ENCODE measurements around the gene LAIR2. TPM values are rescaled to one million over a fixed set of nuclear protein-coding genes. Genes with fewer than 3 reads are reported as not detected.
"Not testable (repeated sequence)": the region's sequence is repeated elsewhere in the genome, so short reads cannot be mapped to it uniquely, and the experiment has no call there.

The LAIR2 gene
- total and polyA plus RNA-seq, 2 donors (not counting 1 experiment from before 2014, with no cell fraction given): not detected

DNA sequence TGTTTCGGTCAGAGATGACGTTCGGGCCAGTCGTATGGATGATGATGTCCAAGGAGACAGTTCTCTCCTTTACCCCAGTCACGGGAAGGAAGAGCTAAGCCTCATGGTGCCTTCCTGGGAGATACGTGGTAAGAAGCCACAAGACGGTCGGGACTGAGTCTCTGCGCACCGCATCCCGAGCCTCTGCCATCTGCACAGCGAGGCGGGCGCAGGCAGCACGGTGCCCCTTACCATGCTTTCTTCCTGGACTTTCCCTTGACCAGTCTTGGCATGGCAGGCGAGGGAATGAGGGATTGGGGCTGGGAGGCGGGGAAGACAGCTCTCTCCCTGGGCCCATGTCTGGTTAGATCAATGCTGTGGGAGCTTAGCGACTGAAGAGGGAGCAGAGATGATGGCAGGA is 10.1 kb upstream of the LAIR2 start:
- Histone ChIP-seq H4K20me1 (ENCODE audit: control insufficient read depth, extremely low read depth, insufficient read depth, low read length) (no peaks in the 10 kb centered on the region), H3K27ac (ENCODE audit: insufficient read depth, low read length) (no peak overlapping the region), H2AFZ (ENCODE audit: low read length) (no peak overlapping the region), H3K4me2 (ENCODE audit: extremely low read depth, insufficient read depth, low read length) (no peak overlapping the region), H3K36me3 (ENCODE audit: control insufficient read depth, insufficient read depth, low read length) (no peaks in the 10 kb centered on the region), H3K9ac (ENCODE audit: insufficient read depth, low read length) (no peak overlapping the region), H3K4me3 (replicated peaks in 1 of 4; ENCODE audit: control extremely low read depth in 1 of 4, insufficient read depth in 1 of 4, low read depth in 3 of 4, low read length in 4 of 4) (no peak overlapping the region), H3K27me3 (ENCODE audit: control insufficient read depth, insufficient read depth, low read length) (no peaks in the 10 kb centered on the region), H3K79me2 (ENCODE audit: control insufficient read depth, insufficient read depth, low read length) (no peaks in the 10 kb centered on the region), H3K9me3 (ENCODE audit: control insufficient read depth, insufficient read depth, low read depth, low read length) (no peaks in the 10 kb centered on the region), H3K4me1 (ENCODE audit: control insufficient read depth, extremely low read depth, insufficient read depth, low read length) (no peaks in the 10 kb centered on the region)
- no peak for DNase-seq (ENCODE audit: low read depth in 2 of 2)
- TF ChIP-seq, protein P1, sequence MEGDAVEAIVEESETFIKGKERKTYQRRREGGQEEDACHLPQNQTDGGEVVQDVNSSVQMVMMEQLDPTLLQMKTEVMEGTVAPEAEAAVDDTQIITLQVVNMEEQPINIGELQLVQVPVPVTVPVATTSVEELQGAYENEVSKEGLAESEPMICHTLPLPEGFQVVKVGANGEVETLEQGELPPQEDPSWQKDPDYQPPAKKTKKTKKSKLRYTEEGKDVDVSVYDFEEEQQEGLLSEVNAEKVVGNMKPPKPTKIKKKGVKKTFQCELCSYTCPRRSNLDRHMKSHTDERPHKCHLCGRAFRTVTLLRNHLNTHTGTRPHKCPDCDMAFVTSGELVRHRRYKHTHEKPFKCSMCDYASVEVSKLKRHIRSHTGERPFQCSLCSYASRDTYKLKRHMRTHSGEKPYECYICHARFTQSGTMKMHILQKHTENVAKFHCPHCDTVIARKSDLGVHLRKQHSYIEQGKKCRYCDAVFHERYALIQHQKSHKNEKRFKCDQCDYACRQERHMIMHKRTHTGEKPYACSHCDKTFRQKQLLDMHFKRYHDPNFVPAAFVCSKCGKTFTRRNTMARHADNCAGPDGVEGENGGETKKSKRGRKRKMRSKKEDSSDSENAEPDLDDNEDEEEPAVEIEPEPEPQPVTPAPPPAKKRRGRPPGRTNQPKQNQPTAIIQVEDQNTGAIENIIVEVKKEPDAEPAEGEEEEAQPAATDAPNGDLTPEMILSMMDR (conservative IDR thresholded peaks at IDR 0.05 in 1 of 2, IDR thresholded peaks at IDR 0.05 in 1 of 2; ENCODE audit: low read depth in 1 of 2, low read length in 2 of 2): no peak
- TF ChIP-seq EZH2 (IDR thresholded peaks at IDR 0.05; ENCODE audit: low read length, missing control alignments): no peak

DNA sequence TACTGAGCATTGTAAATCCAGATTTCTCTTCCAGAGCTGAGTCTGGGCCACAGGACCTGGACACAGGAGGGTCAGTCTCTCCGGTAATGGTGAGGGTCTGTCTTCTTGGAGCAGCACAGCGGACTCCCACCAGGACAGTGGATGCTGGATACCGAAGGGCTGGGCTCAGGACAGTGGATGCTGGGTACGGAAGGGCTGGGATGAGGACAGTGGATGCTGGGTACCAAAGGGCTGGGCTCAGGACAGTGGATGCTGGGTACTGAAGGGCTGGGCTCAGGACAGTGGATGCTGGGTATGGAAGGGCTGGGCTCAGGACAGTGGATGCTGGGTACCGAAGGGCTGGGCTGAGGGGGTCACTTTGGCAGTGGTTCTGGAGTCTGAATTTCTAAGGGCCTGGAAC is 9.6 kb upstream of the LAIR2 start:
- DNase-seq (ENCODE audit: low read depth in 2 of 2); H2AFZ ChIP-seq (ENCODE audit: low read length); H3K9ac ChIP-seq (ENCODE audit: insufficient read depth, low read length); H3K79me2 ChIP-seq (ENCODE audit: control insufficient read depth, insufficient read depth, low read length); H3K27ac ChIP-seq (ENCODE audit: insufficient read depth, low read length); H3K27me3 ChIP-seq (ENCODE audit: control insufficient read depth, insufficient read depth, low read length); H3K4me1 ChIP-seq (ENCODE audit: control insufficient read depth, extremely low read depth, insufficient read depth, low read length); H3K4me3 ChIP-seq (replicated peaks in 1 of 4; ENCODE audit: control extremely low read depth in 1 of 4, insufficient read depth in 1 of 4, low read depth in 3 of 4, low read length in 4 of 4); H3K4me2 ChIP-seq (ENCODE audit: extremely low read depth, insufficient read depth, low read length); H3K36me3 ChIP-seq (ENCODE audit: control insufficient read depth, insufficient read depth, low read length); H3K9me3 ChIP-seq (ENCODE audit: control insufficient read depth, insufficient read depth, low read depth, low read length); H4K20me1 ChIP-seq (ENCODE audit: control insufficient read depth, extremely low read depth, insufficient read depth, low read length): not testable (repeated sequence)

DNA sequence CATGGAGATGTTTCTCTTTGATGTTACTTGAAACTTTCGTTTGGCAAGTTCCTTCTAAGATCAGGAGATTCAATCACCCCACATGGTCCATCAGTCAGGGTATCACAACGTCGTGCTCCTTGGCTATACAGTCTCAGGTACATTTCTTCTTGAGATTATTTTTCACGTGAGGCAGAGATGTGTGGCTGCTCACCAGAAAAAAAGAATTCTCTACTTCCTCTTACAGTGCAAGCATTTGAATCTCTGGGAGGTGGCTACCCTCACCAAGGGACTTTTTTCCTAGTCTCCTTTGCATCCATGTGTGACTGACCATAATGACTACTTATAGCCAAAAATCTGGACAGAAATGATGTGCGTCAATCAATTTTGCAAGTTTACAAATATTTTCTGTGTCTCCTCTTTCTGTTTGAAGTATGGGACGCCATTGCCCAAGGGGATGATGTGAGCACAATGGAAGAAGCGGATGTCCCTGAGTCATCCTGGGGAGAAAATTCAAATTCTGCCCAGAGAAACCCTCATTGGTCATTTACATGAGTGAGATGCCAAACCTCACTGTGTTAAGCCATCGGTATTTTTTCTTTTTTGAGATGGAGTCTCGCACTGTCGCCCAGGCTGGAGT is 8.6 kb upstream of the LAIR2 start:
- H3K9ac ChIP-seq (ENCODE audit: insufficient read depth, low read length): no peak overlapping the region
- TF ChIP-seq, protein P1 (conservative IDR thresholded peaks at IDR 0.05 in 1 of 2, IDR thresholded peaks at IDR 0.05 in 1 of 2; ENCODE audit: low read depth in 1 of 2, low read length in 2 of 2): no peak
- no peak for TF ChIP-seq EZH2 (IDR thresholded peaks at IDR 0.05; ENCODE audit: low read length, missing control alignments)
- DNase-seq (ENCODE audit: low read depth in 2 of 2): no peak
- no peaks in the 10 kb centered on the region for H3K79me2 ChIP-seq (ENCODE audit: control insufficient read depth, insufficient read depth, low read length)
- no peaks in the 10 kb centered on the region for H3K4me1 ChIP-seq (ENCODE audit: control insufficient read depth, extremely low read depth, insufficient read depth, low read length)
- no peaks in the 10 kb centered on the region for H4K20me1 ChIP-seq (ENCODE audit: control insufficient read depth, extremely low read depth, insufficient read depth, low read length)
- no peak overlapping the region for H3K27ac ChIP-seq (ENCODE audit: insufficient read depth, low read length)
- H2AFZ ChIP-seq (ENCODE audit: low read length): no peak overlapping the region
- no peaks in the 10 kb centered on the region for H3K9me3 ChIP-seq (ENCODE audit: control insufficient read depth, insufficient read depth, low read depth, low read length)
- H3K27me3 ChIP-seq (ENCODE audit: control insufficient read depth, insufficient read depth, low read length): no peaks in the 10 kb centered on the region
- H3K4me3 ChIP-seq (replicated peaks in 1 of 4; ENCODE audit: control extremely low read depth in 1 of 4, insufficient read depth in 1 of 4, low read depth in 3 of 4, low read length in 4 of 4): no peak overlapping the region
- H3K36me3 ChIP-seq (ENCODE audit: control insufficient read depth, insufficient read depth, low read length): no peaks in the 10 kb centered on the region
- H3K4me2 ChIP-seq (ENCODE audit: extremely low read depth, insufficient read depth, low read length): no peak overlapping the region

DNA sequence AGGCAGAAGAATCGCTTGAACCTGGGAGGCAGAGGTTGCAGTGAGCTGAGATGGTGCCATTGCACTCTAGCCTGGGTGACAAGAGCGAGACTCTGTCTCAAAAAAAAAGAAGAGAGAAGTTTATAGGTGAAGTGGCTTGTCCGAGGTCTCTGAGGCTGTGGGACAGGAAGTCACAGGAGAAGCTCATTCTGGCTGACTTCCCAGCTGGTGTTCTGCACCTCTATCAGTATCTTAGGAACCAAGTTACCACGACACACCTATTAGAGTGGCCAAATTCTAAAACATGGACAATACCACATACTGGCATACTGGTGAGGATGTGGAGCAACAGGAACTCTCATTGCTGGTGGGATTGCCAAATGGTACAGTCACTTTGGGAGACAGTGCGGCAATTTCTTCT is 7.3 kb upstream of the LAIR2 start:
- H3K4me2 ChIP-seq (ENCODE audit: extremely low read depth, insufficient read depth, low read length); H3K79me2 ChIP-seq (ENCODE audit: control insufficient read depth, insufficient read depth, low read length); H3K4me1 ChIP-seq (ENCODE audit: control insufficient read depth, extremely low read depth, insufficient read depth, low read length); H3K4me3 ChIP-seq (replicated peaks in 1 of 4; ENCODE audit: control extremely low read depth in 1 of 4, insufficient read depth in 1 of 4, low read depth in 3 of 4, low read length in 4 of 4); H2AFZ ChIP-seq (ENCODE audit: low read length); H3K9ac ChIP-seq (ENCODE audit: insufficient read depth, low read length); H3K36me3 ChIP-seq (ENCODE audit: control insufficient read depth, insufficient read depth, low read length); H3K9me3 ChIP-seq (ENCODE audit: control insufficient read depth, insufficient read depth, low read depth, low read length); H3K27ac ChIP-seq (ENCODE audit: insufficient read depth, low read length); H4K20me1 ChIP-seq (ENCODE audit: control insufficient read depth, extremely low read depth, insufficient read depth, low read length); DNase-seq (ENCODE audit: low read depth in 2 of 2); H3K27me3 ChIP-seq (ENCODE audit: control insufficient read depth, insufficient read depth, low read length): not testable (repeated sequence)

DNA sequence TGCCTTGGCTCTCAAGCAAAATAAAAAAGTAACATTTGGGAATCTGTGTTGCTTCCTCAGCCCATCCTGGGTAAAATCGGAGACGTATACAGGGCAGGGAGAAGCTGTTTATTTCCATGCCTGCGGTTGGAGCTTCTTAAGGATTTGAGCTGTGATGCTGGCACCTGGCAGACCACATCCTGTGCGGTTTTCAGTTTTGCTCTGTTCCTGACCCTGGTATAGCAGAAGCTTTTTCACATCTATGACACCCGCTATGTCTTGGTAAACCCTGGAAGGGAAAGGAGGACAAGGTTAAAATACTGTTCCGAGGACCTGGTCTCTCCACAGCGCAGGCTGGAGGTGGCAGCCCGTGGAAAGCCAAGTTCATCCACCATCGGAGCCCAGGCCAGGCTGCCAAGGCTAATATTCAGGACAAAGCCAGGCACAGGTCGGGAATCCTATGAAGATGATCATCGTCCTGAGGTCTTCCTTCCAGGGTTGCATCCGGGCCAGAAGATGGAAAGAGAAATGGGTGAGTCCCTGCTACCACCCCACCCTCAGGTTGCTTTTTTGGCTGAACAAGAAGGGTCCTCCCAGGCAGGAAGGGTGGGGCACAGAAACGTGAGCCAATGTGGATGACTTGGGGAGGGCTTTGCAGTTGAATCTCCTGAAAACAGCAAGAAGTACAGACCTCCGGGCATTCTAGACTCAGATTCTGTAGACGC is 4.7 kb upstream of the LAIR2 start:
- H3K79me2 ChIP-seq (ENCODE audit: control insufficient read depth, insufficient read depth, low read length); DNase-seq (ENCODE audit: low read depth in 2 of 2); H3K36me3 ChIP-seq (ENCODE audit: control insufficient read depth, insufficient read depth, low read length); H3K4me3 ChIP-seq (replicated peaks in 1 of 4; ENCODE audit: control extremely low read depth in 1 of 4, insufficient read depth in 1 of 4, low read depth in 3 of 4, low read length in 4 of 4); H3K9ac ChIP-seq (ENCODE audit: insufficient read depth, low read length); H2AFZ ChIP-seq (ENCODE audit: low read length); H3K4me1 ChIP-seq (ENCODE audit: control insufficient read depth, extremely low read depth, insufficient read depth, low read length); H3K27ac ChIP-seq (ENCODE audit: insufficient read depth, low read length); H4K20me1 ChIP-seq (ENCODE audit: control insufficient read depth, extremely low read depth, insufficient read depth, low read length); H3K27me3 ChIP-seq (ENCODE audit: control insufficient read depth, insufficient read depth, low read length); H3K9me3 ChIP-seq (ENCODE audit: control insufficient read depth, insufficient read depth, low read depth, low read length); H3K4me2 ChIP-seq (ENCODE audit: extremely low read depth, insufficient read depth, low read length): not testable (repeated sequence)
